MCF 10A (cell line): ENCODE data around the gene CCDC57. TPM values are rescaled to one million over a fixed set of nuclear protein-coding genes. Genes with fewer than 3 reads are reported as not detected.

ENCODE experiments used
- BruUV-seq: library from RNA; stranded (reverse); fragments of 400-500 nt; replicated peaks from 2 replicates; lab custom pipeline; 2021; lab: Mats Ljungman, UMichigan
- CTCF ChIA-PET: fragments of 300-600 bp; sonication (Branson Sonifier 250); formaldehyde crosslinking; extraction: SDS; loops from one replicate; lab custom pipeline; 2021; ENCODE audit warnings: antibody characterized with exemption, inconsistent platforms; lab: Yijun Ruan, JAX
- POLR2A ChIA-PET: fragments of 300-600, 350-650 bp; sonication (Branson Sonifier 250); formaldehyde crosslinking; extraction: SDS; loops from one replicate; lab custom pipeline; 2020; ENCODE audit warnings: antibody characterized with exemption, inconsistent platforms; lab: Yijun Ruan, JAX
- DNase-seq: peaks from one replicate; pipeline ENCODE4 v3.0.0-alpha.2; 2018; ENCODE audit not compliant: unreplicated experiment
- H3K27ac Mint-ChIP-seq: one replicate; pipeline ENCODE4 v1.8.0; 2022; ENCODE audit warnings: mild to moderate bottlenecking, low read depth, mixed read lengths; ENCODE audit not compliant: unreplicated experiment
- H3K27me3 Mint-ChIP-seq: one replicate; pipeline ENCODE4 v1.8.0; 2022; ENCODE audit warnings: mixed read lengths; ENCODE audit not compliant: insufficient read depth, unreplicated experiment
- H3K36me3 Mint-ChIP-seq: one replicate; pipeline ENCODE4 v1.8.0; 2022; ENCODE audit warnings: mild to moderate bottlenecking, moderate library complexity, mixed read lengths; ENCODE audit not compliant: insufficient read depth, unreplicated experiment
- H3K4me1 Mint-ChIP-seq: one replicate; pipeline ENCODE4 v1.8.0; 2022; ENCODE audit warnings: mixed read lengths; ENCODE audit not compliant: insufficient read depth, unreplicated experiment
- H3K4me3 Mint-ChIP-seq: one replicate; pipeline ENCODE4 v1.8.0; 2022; ENCODE audit warnings: mild to moderate bottlenecking, moderate library complexity, mixed read lengths; ENCODE audit not compliant: unreplicated experiment
- H3K9me3 Mint-ChIP-seq: one replicate; pipeline ENCODE4 v1.8.0; 2022; ENCODE audit warnings: mixed read lengths; ENCODE audit not compliant: unreplicated experiment
- intact Hi-C: fragments of 100-400 bp; cut with micrococcal nuclease; formaldehyde crosslinking; loops from 2 replicates; pipeline ENCODE4 v1.14.1; 2022
- total RNA-seq: library from RNA; stranded (reverse); gene quantifications from 2 replicates; pipeline ENCODE4 v1.2.3, GENCODE V29; 2022
- TF ChIP-seq, protein P1 (sequence below): fragments of 200-600 bp; IDR thresholded peaks from one replicate; pipeline ENCODE4 v1.8.0; 2022; ENCODE audit warnings: antibody characterized with exemption, mild to moderate bottlenecking; ENCODE audit not compliant: unreplicated experiment

Gene CCDC57
- total RNA-seq, 1 experiment from 2014 or later, result 86.8 TPM

- ChIA-PET POLR2A (interaction anchor here (0.6 to 2.1 kb wide), 2 partner anchors 19 to 20 kb away, joined by 3 to 10 read pairs; partner anchors contain the start of gene DCXR), CTCF (interaction anchor here (0.6 kb wide), 1 partner anchor 301 kb away, joined by 3 read pairs; no protein-coding TSS in a partner anchor)
- no peak for DNase-seq
- H3K9me3 Mint-ChIP-seq, result no peaks in the 10 kb centered on the region
- H3K36me3 Mint-ChIP-seq, result peaks cover 53% of the 10 kb centered on the region
- no peaks in the 10 kb centered on the region for H3K4me1 Mint-ChIP-seq
- TSS peak; percentile 63 for BruUV-seq
- TF ChIP-seq, protein P1, sequence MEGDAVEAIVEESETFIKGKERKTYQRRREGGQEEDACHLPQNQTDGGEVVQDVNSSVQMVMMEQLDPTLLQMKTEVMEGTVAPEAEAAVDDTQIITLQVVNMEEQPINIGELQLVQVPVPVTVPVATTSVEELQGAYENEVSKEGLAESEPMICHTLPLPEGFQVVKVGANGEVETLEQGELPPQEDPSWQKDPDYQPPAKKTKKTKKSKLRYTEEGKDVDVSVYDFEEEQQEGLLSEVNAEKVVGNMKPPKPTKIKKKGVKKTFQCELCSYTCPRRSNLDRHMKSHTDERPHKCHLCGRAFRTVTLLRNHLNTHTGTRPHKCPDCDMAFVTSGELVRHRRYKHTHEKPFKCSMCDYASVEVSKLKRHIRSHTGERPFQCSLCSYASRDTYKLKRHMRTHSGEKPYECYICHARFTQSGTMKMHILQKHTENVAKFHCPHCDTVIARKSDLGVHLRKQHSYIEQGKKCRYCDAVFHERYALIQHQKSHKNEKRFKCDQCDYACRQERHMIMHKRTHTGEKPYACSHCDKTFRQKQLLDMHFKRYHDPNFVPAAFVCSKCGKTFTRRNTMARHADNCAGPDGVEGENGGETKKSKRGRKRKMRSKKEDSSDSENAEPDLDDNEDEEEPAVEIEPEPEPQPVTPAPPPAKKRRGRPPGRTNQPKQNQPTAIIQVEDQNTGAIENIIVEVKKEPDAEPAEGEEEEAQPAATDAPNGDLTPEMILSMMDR, result no peak
- H3K4me3 Mint-ChIP-seq, result no peak overlapping the region
- H3K27me3 Mint-ChIP-seq, result no peaks in the 10 kb centered on the region
- intact Hi-C loops, result no loop called here
- no peak overlapping the region for H3K27ac Mint-ChIP-seq
Observed at GRCh38 chr17:82056729-82057621, 155.7 kb downstream of the CCDC57 start.

GRCh38 chr17:82055965-82056728, 156.5 kb downstream of the CCDC57 start:
- Mint-ChIP-seq H3K4me3 (no peak overlapping the region), H3K27ac (no peak overlapping the region), H3K9me3 (no peaks in the 10 kb centered on the region), H3K27me3 (no peaks in the 10 kb centered on the region), H3K36me3 (peaks cover 49% of the 10 kb centered on the region), H3K4me1 (no peaks in the 10 kb centered on the region)
- ChIA-PET POLR2A (interaction anchor here (2.1 kb wide), 1 partner anchor 18 kb away, joined by 10 read pairs; the partner anchor contains the start of gene DCXR), CTCF (interaction anchor here (0.6 to 1.3 kb wide), 3 partner anchors 18 to 302 kb away, joined by 3 to 4 read pairs (median 3); partner anchors contain the start of gene DCXR)
- TF ChIP-seq, protein P1, result no peak
- intact Hi-C loops, result no loop called here
- no peak for DNase-seq
- no TSS peak for BruUV-seq

- no peaks in the 10 kb centered on the region for H3K4me1 Mint-ChIP-seq
- no peak for DNase-seq
- H3K27me3 Mint-ChIP-seq, result no peaks in the 10 kb centered on the region
- intact Hi-C loops, result no loop called here
- no peaks in the 10 kb centered on the region for H3K9me3 Mint-ChIP-seq
- H3K4me3 Mint-ChIP-seq, result no peak overlapping the region
- BruUV-seq, result no TSS peak
- H3K27ac Mint-ChIP-seq, result no peak overlapping the region
- H3K36me3 Mint-ChIP-seq, result peaks cover 41% of the 10 kb centered on the region
- CTCF ChIA-PET, result interaction anchor here (0.9 to 1.3 kb wide), 2 partner anchors 18 to 25 kb away, joined by 3 to 4 read pairs; partner anchors contain the start of gene DCXR
- POLR2A ChIA-PET, result interaction anchor here (1.6 to 2.2 kb wide), 3 partner anchors 11 to 22 kb away, joined by 4 to 9 read pairs (median 6); partner anchors contain the start of genes DCXR and DUS1L
- TF ChIP-seq, protein P1, result no peak
Observed at GRCh38 chr17:82055023-82055964, 157.3 kb downstream of the CCDC57 start.
